A549 (cell line): ENCODE data around the gene STAT5B. TPM values are rescaled to one million over a fixed set of nuclear protein-coding genes. Genes with fewer than 3 reads are reported as not detected.

Source experiments
- ATAC-seq, 2 experiments: fragments of 200-7000 bp in 1 of 2; fragments of >200 bp in 1 of 2; cut with Nextera tagmentation in 1 of 2; cut with Tn5 transposase in 1 of 2; 3 replicates each; pipeline versions ENCODE4 v1.8.0 to v1.9.1; 2018 to 2020; ENCODE audit warnings: mild to moderate bottlenecking in 1 of 2, moderate library complexity in 1 of 2
- CTCF ChIA-PET: fragments of 300-600 bp; sonication (Branson Sonifier 250); formaldehyde crosslinking; extraction: SDS; loops from one replicate; lab custom pipeline; 2021; ENCODE audit warnings: antibody characterized with exemption, inconsistent platforms; lab: Yijun Ruan, JAX
- POLR2A ChIA-PET: fragments of 350-600 bp; formaldehyde crosslinking; extraction: SDS; loops from one replicate; lab custom pipeline; 2021; ENCODE audit warnings: antibody characterized with exemption, inconsistent platforms; lab: Yijun Ruan, JAX
- DNase-seq, 2 experiments: peaks; one replicate each; pipeline versions ENCODE4 v3.0.0 to v3.0.0-alpha.2; 2011 to 2016; ENCODE audit warnings: low read depth in 1 of 2, low spot score in 1 of 2
- FAIRE-seq: peaks from 2 replicates; lab custom pipeline; 2011; peaks lifted over from hg19 to GRCh38; lab: Jason Lieb, UNC
- H3K27ac ChIP-seq, 2 experiments: fragments of >200 bp; sonication (Bioruptor Twin); formaldehyde crosslinking; 3 replicates each; pipeline ENCODE4 v1.5.1; 2016 to 2017
- H3K4me1 ChIP-seq: fragments of >200 bp; sonication (Bioruptor Twin); formaldehyde crosslinking; 3 replicates; pipeline ENCODE4 v1.6.1; 2016
- H3K4me2 ChIP-seq: fragments of >200 bp; sonication (Bioruptor Twin); formaldehyde crosslinking; 3 replicates; pipeline ENCODE4 v1.6.1; 2016
- H3K4me3 ChIP-seq: fragments of >200 bp; sonication (Bioruptor Twin); formaldehyde crosslinking; 3 replicates; pipeline ENCODE4 v1.5.1; 2016
- H3K9me3 ChIP-seq: fragments of >200 bp; sonication (Bioruptor Twin); formaldehyde crosslinking; 3 replicates; pipeline ENCODE4 v1.6.1; 2016
- BHLHE40 ChIP-seq: IDR thresholded peaks from 2 replicates; pipeline ENCODE4 v1.6.1; 2012; ENCODE audit warnings: low read depth, low read length, inconsistent platforms
- CTCF ChIP-seq: fragments of >200 bp; sonication (Bioruptor Twin); formaldehyde crosslinking; IDR thresholded peaks from 3 replicates; pipeline ENCODE4 v1.5.1; 2016
- E2F6 ChIP-seq: IDR thresholded peaks from 2 replicates; pipeline ENCODE4 v1.6.1; 2012; ENCODE audit warnings: low read depth, borderline replicate concordance
- EHMT2 ChIP-seq: fragments of 200-600 bp; sonication (generic); IDR thresholded peaks from 2 replicates; pipeline ENCODE4 v1.6.1; 2016; ENCODE audit warnings: antibody characterized with exemption, low read depth, mild to moderate bottlenecking, moderate library complexity
- FOSL2 ChIP-seq, 2 experiments: fragments of 450-650 bp in 1 of 2; fragments of >200 bp in 1 of 2; sonication (Bioruptor Twin) in 1 of 2; formaldehyde crosslinking; IDR thresholded peaks; 2 replicates each; pipeline versions ENCODE4 v1.5.0 to v1.6.1; 2016 to 2020; ENCODE audit warnings: mild to moderate bottlenecking in 1 of 2, moderate library complexity in 1 of 2
- GATA3 ChIP-seq: IDR thresholded peaks from 2 replicates; pipeline ENCODE4 v1.6.1; 2012; ENCODE audit warnings: borderline replicate concordance
- HDAC2 ChIP-seq: fragments of 200-600 bp; sonication (generic); IDR thresholded peaks from 2 replicates; pipeline ENCODE4 v1.6.1; 2016
- HOXA7 ChIP-seq: fragments of 250-450 bp; sonication (Bioruptor Pico); IDR thresholded peaks from 2 replicates; pipeline ENCODE4 v1.5.0; 2020; ENCODE audit warnings: mild to moderate bottlenecking, moderate library complexity
- HOXB13 ChIP-seq: fragments of 250-450 bp; sonication (Bioruptor Pico); IDR thresholded peaks from 2 replicates; pipeline ENCODE4 v1.5.0; 2020; ENCODE audit warnings: low read depth, mild to moderate bottlenecking, moderate library complexity
- MAFK ChIP-seq: fragments of 450-650 bp; IDR thresholded peaks from 2 replicates; pipeline ENCODE4 v1.6.1; 2014; ENCODE audit not compliant: partially characterized antibody
- MAZ ChIP-seq: fragments of 150-350 bp; IDR thresholded peaks from 2 replicates; pipeline ENCODE4 v1.6.1; 2014; ENCODE audit warnings: antibody characterized with exemption, low read depth, low read length, borderline replicate concordance
- MYC ChIP-seq: IDR thresholded peaks from 2 replicates; pipeline ENCODE4 v1.6.1; 2012; ENCODE audit warnings: mild to moderate bottlenecking, inconsistent platforms, low read length, improper control_type of control experiment, borderline replicate concordance
- PBX3 ChIP-seq: IDR thresholded peaks from 2 replicates; pipeline ENCODE4 v1.6.1; 2012
- PHF8 ChIP-seq: fragments of 200-600 bp; sonication (generic); IDR thresholded peaks from 2 replicates; pipeline ENCODE4 v1.6.1; 2016; ENCODE audit warnings: low read depth, mild to moderate bottlenecking, antibody characterized with exemption, moderate library complexity, borderline replicate concordance
- POLR2A ChIP-seq: IDR thresholded peaks from 2 replicates; pipeline ENCODE4 v1.6.1; 2012; ENCODE audit warnings: mild to moderate bottlenecking, low read length
- RAD21 ChIP-seq, 2 experiments: fragments of >200 bp in 1 of 2; sonication (Bioruptor Twin) in 1 of 2; formaldehyde crosslinking in 1 of 2; IDR thresholded peaks in 1 of 2; conservative IDR thresholded peaks in 1 of 2; 2 replicates in 1 of 2; 3 replicates in 1 of 2; pipeline ENCODE4 v1.6.1; 2012 to 2018; ENCODE audit warnings: inconsistent platforms in 1 of 2
- RFX5 ChIP-seq: fragments of 450-650 bp; IDR thresholded peaks from 2 replicates; pipeline ENCODE4 v1.7.1; 2014; ENCODE audit warnings: antibody characterized with exemption, mild to moderate bottlenecking, moderate library complexity
- RNF2 ChIP-seq: fragments of 200-600 bp; sonication (generic); IDR thresholded peaks from 2 replicates; pipeline ENCODE4 v1.6.1; 2016; ENCODE audit warnings: low read depth, mild to moderate bottlenecking, antibody characterized with exemption, moderate library complexity, borderline replicate concordance
- SMC3 ChIP-seq: fragments of >200 bp; sonication (Bioruptor Twin); formaldehyde crosslinking; IDR thresholded peaks from 3 replicates; pipeline ENCODE4 v1.6.1; 2018; ENCODE audit warnings: inconsistent platforms
- TP53 ChIP-seq: fragments of 250-450 bp; sonication (Bioruptor Pico); IDR thresholded peaks from 2 replicates; pipeline ENCODE4 v1.5.0; 2021; ENCODE audit warnings: mild to moderate bottlenecking, moderate library complexity
- ZC3H11A ChIP-seq: fragments of 450-650 bp; IDR thresholded peaks from 2 replicates; pipeline ENCODE4 v1.6.1; 2014; ENCODE audit warnings: antibody characterized with exemption, mild to moderate bottlenecking
- ZFP36 ChIP-seq: fragments of 450-650 bp; IDR thresholded peaks from 2 replicates; pipeline ENCODE4 v1.6.1; 2014; ENCODE audit warnings: borderline replicate concordance; ENCODE audit not compliant: partially characterized antibody
- ZNF302 ChIP-seq: fragments of 250-450 bp; sonication (Bioruptor Pico); IDR thresholded peaks from 2 replicates; pipeline ENCODE4 v1.9.0; 2021; ENCODE audit warnings: inconsistent platforms, mild to moderate bottlenecking, moderate library complexity
- WGBS: methylation state at CpG from one replicate; pipeline ENCODE4 v1.1.6; 2017; ENCODE audit errors: missing lambda C conversion rate; 5-methylcytosine and 5-hydroxymethylcytosine counted together
- polyA plus RNA-seq, 4 experiments: library from polyadenylated mRNA; depleted of rRNA in 3 of 4; stranded (reverse); fragments of >200 nt; fragmentation: RNase III in 1 of 4; extraction: RNeasy Plus Mini Kit Qiagen cat#74134 plus additional on column Dnase treatment in 1 of 4; gene quantifications; 2 replicates in 3 of 4; 3 replicates in 1 of 4; pipeline ENCODE4 v1.2.3, GENCODE V29; 2011 to 2017
- TF ChIP-seq, protein P1 (sequence below): fragments of 150-350 bp; IDR thresholded peaks from 2 replicates; pipeline ENCODE4 v1.6.1; 2014; ENCODE audit warnings: low read depth, mild to moderate bottlenecking, low read length

STAT5B gene
- polyA plus RNA-seq, 2 of the 4 experiments (the other 2 are of a cell fraction) = 31.2 to 37.6 TPM

DNA sequence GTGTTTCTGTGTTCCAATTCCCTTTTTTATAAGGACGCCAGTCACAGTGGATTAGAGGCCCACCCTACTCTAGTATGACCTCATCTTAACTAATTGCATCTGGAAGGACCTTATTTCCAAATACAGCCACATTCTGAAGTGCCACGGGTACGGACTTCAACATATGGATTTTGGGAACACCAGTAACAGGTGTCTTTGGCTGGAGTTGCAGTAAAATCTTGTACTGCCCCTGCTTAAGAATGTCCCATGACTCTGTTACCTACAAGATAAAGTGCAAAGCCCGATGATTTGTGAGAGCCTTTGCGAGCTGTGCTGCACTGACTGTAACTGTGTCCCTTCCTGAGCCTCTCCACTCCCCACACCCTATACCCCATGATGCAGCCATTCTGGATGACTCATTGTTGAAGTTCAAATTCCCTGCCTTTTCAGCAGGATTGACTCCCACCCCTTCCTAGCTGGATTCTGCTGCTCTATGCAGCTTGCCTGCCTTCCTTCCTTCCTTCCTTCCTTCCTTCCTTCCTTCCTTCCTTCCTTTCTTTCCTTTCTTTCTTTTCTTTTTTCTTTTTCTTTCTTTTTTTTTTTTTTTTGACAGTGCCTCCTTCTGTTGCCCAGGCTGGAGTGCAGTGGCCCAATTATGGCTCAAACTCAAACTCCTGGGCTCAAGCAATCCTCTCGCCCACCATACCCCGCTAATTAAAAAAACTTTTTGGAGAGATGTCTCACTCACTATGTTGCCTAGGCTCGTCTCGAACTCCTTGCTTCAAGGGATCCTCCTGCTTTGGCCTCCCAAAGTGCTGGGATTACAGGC is 93.1 kb downstream of the STAT5B start:
- Histone ChIP-seq H3K9me3 (no peaks in the 10 kb centered on the region), H3K4me1 (peaks cover 38% of the 10 kb centered on the region), H3K27ac (peak overlapping the region; percentile 74 to 87), H3K4me3 (peak overlapping the region; percentile 48; the same call in 2 of the 3 replicates), H3K4me2 (peak overlapping the region; percentile 94)
- DNase-seq (peak; percentile 58 to 64), FAIRE-seq (peak; percentile 79), ATAC-seq (peak; percentile 33 to 49; a peak in 3 of 6 replicates)
- 76% methylated on average over 9 of the region's 9 CpGs for WGBS
- ChIA-PET POLR2A (interaction anchor here (0.6 to 0.7 kb wide), 2 partner anchors 134 to 205 kb away, joined by 3 to 4 read pairs; no protein-coding TSS in a partner anchor), CTCF (interaction anchor here (0.6 to 6.1 kb wide), 26 partner anchors 8 to 318 kb away, joined by 3 to 76 read pairs (median 5); partner anchors contain the start of genes GHDC, HSPB9, KAT2A and KLHL11)
- TF ChIP-seq ZC3H11A = no peak
- TF ChIP-seq MAZ = no peak
- peak; percentile 63 for TF ChIP-seq ZFP36
- no peak for TF ChIP-seq PHF8
- peak; percentile 51 for TF ChIP-seq FOSL2 (IDR thresholded peaks at IDR 0.05)
- peak; percentile 85 for TF ChIP-seq FOSL2 (CRISPR knock-in tag; IDR thresholded peaks at IDR 0.05)
- no peak for TF ChIP-seq HDAC2
- TF ChIP-seq CTCF = no peak; the same call in 2 of the 3 replicates
- peak; percentile 12 for TF ChIP-seq MAFK
- no peak for TF ChIP-seq RFX5
- TF ChIP-seq HOXB13 (CRISPR knock-in tag) = no peak
- TF ChIP-seq EHMT2 = no peak

DNA sequence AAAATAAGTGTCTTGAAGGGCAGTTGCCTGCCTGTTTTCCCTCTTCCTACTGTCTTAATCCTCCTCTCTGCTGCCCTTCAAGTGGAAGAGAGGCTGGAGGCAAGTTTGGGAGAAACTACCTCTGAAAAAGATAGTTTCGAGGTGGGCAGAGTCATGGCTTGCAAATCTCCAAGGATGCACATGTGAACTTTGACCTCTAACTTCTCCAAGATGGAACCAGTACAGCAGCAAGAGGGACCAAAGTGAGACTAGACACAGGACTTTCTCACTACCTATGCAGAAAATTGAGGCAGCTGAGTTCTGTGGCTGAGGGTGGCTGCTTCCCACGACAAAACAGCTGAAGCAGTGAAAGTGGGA is 94.4 kb downstream of the STAT5B start:
- FAIRE-seq (no peak), ATAC-seq (no peak), DNase-seq (no peak)
- ChIA-PET CTCF (interaction anchor here (0.6 to 6.1 kb wide), 35 partner anchors 9 to 349 kb away, joined by 3 to 76 read pairs (median 4); partner anchors contain the start of genes GHDC, HSPB9, KAT2A and NKIRAS2), POLR2A (interaction anchor here (1.2 kb wide), 1 partner anchor 492 kb away, joined by 3 read pairs; no protein-coding TSS in a partner anchor)
- no peak for TF ChIP-seq SMC3
- TF ChIP-seq E2F6 = no peak
- Histone ChIP-seq H3K4me1 (peaks cover 38% of the 10 kb centered on the region), H3K27ac (no peak overlapping the region), H3K4me3 (no peak overlapping the region; the same call in 2 of the 3 replicates), H3K9me3 (no peaks in the 10 kb centered on the region), H3K4me2 (peak overlapping the region; percentile 97)
- 79% methylated on average over 2 of the region's 2 CpGs for WGBS

DNA sequence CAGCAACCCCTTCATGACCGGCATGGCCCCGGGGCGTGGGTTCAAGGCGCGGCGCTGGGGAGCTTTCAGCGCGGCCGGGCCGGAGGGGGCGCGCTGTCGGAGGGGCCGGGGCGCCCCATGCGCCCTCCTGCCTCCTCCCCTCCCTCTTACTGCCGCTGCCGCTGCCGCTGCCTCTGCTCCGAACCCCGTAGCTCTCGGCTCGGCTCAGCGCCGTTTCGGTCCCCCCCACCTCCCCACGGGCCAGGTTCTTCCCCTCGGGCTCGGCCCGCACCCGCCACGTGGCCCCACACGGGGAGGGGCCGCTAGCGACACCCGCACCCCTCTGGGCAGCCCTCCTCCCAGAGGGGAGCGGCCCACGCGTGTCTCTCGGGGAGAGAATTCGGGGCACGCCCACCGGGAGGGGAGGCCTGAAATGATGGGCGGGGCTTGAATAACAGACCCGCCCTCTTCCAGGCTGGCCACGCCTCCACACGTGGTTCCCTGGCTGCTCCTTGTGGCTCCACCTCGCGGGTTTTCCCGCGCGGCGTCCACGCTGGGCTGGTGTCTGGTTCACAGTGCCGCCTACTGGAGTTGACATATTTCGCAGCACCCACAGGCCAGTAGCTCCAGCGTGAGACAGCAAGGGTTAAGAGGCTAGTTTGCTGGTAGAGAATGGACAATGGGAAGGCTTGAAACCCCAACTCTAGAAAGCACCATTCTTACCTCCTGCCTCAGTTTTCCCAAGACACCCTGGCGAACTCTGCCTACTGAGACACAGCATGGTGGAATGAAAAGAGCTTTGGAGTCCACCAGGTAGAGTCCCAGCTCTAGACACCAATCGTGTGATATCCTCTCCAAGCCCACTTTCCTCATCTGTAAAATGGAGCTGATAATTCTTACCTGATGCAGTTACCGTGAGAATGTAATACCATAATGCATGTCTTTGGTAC is 95.0 kb downstream of the STAT5B start, which contains the start of gene KCNH4:
Gene KCNH4, minus strand, starts transcription at position 221 of the 929 bp plus-strand sequence. Its CDS starts 197 bp downstream, at position 24.
- CTCF ChIA-PET = interaction anchor here (0.5 to 6.1 kb wide), 44 partner anchors 9 to 349 kb away, joined by 3 to 76 read pairs (median 4); partner anchors contain the start of genes GHDC, HSPB9, KAT2A and NKIRAS2
- Histone ChIP-seq H3K9me3 (no peaks in the 10 kb centered on the region), H3K4me1 (peaks cover 38% of the 10 kb centered on the region), H3K4me2 (peak within 1 kb of the TSS; percentile 97), H3K27ac (peak within 1 kb of the TSS; percentile 53 to 78), H3K4me3 (peak within 1 kb of the TSS; percentile 54)
- no peak for FAIRE-seq
- WGBS = 15% methylated on average over 40 of the region's 60 CpGs
- POLR2A ChIA-PET = interaction anchor here (0.6 to 1.2 kb wide), 2 partner anchors 492 to 1556 kb away, joined by 3 read pairs; no protein-coding TSS in a partner anchor
- peak; percentile 28 to 66 for ATAC-seq
- peak; percentile 92 to 93 for DNase-seq
- TF ChIP-seq GATA3 = no peak
- TF ChIP-seq POLR2A = no peak
- no peak for TF ChIP-seq BHLHE40
- no peak for TF ChIP-seq HOXA7
- TF ChIP-seq ZC3H11A = no peak
- no peak for TF ChIP-seq ZNF302 (CRISPR knock-in tag)
- TF ChIP-seq PBX3 = no peak
- TF ChIP-seq, protein P1, sequence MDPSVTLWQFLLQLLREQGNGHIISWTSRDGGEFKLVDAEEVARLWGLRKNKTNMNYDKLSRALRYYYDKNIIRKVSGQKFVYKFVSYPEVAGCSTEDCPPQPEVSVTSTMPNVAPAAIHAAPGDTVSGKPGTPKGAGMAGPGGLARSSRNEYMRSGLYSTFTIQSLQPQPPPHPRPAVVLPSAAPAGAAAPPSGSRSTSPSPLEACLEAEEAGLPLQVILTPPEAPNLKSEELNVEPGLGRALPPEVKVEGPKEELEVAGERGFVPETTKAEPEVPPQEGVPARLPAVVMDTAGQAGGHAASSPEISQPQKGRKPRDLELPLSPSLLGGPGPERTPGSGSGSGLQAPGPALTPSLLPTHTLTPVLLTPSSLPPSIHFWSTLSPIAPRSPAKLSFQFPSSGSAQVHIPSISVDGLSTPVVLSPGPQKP = no peak
- no peak for TF ChIP-seq RNF2
- peak; percentile 70 for TF ChIP-seq TP53 (CRISPR knock-in tag)
- no peak for TF ChIP-seq ZFP36
- peak; percentile 84; the same call in 1 of the 2 replicates for TF ChIP-seq MYC
- no peak; the same call in 1 of the 2 replicates for TF ChIP-seq HDAC2
- peak; percentile 66 to 68 for TF ChIP-seq RAD21 (conservative IDR thresholded peaks at IDR 0.05 in 1 of 2, IDR thresholded peaks at IDR 0.05 in 1 of 2)
- TF ChIP-seq PHF8 = 0 out of 2 replicates have a peak, but pooled peaks have one; percentile 35
